AG10803 (cell line): ENCODE data around the gene BCL11B.

Experiments used
- DNase-seq: peaks from one replicate; pipeline ENCODE4 v3.0.0; 2010; ENCODE audit warnings: low read depth
- H3K4me3 ChIP-seq: 2 replicates; pipeline ENCODE4 v1.5.1; 2011; ENCODE audit warnings: mild to moderate bottlenecking, low read length, control low read depth
- CTCF ChIP-seq: conservative IDR thresholded peaks from 2 replicates; pipeline ENCODE4 v1.5.1; 2011; ENCODE audit warnings: mild to moderate bottlenecking, low read length, control low read depth, inconsistent platforms

The BCL11B gene

DNA sequence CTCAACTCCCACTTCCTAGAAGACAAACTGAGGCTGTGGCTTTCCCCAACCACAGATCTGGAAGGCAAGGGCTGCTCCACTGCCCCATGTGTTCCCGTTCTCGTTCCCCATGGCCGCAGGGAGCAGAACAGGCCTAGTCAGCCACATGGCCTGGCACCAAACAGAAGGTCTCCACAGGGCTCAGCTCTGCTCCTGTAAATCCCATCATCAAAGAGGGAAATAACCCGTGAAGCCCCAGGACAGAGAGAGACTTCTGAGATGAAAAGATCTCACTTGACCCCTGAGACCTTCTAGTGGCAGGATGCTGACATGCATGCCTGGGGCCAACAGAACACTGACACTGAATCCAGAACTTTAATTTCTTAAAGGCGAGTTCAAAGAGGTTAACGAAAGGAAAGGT, 68.9 kb downstream of the BCL11B start:
- no peak overlapping the region for H3K4me3 ChIP-seq
- no peak for DNase-seq
- TF ChIP-seq CTCF, result no peak

DNA sequence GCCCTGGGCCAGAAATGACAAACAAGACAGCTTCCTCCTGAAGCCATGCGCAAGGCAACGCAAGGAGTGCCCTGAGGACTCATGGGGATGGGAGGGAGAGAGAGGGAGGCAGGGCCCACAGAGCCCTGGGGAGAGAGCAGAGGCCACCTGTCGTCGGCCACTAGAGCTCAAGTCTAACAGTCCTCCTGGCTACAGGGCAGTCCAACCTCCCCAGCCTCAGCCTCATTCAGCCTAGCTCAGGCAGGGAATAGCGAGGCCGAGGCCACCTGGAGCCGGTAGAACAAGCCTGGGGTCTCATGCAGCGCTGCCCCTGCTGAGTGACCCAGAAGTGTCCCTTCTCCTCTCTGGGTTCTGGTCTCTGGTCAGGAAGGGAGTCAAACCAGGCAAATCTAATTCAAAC, 69.5 kb downstream of the BCL11B start:
- TF ChIP-seq CTCF, result no peak
- H3K4me3 ChIP-seq, result no peak overlapping the region
- DNase-seq, result no peak

GRCh38 chr14:99201351-99202073, 70.5 kb downstream of the BCL11B start:
- H3K4me3 ChIP-seq, result no peak overlapping the region
- no peak for DNase-seq

GRCh38 chr14:99200654-99201005, 71.4 kb downstream of the BCL11B start:
- no peak overlapping the region for H3K4me3 ChIP-seq
- DNase-seq, result no peak
- TF ChIP-seq CTCF, result no peak

More at GRCh38 chr14:99201351-99202073, 70.5 kb downstream of the BCL11B start:
- no peak for TF ChIP-seq CTCF

- H3K4me3 ChIP-seq, result no peak overlapping the region
- peak; percentile 36 for TF ChIP-seq CTCF
- DNase-seq, result peak; percentile 20
Measured at GRCh38 chr14:99199846-99200653, 71.9 kb downstream of the BCL11B start.

DNA sequence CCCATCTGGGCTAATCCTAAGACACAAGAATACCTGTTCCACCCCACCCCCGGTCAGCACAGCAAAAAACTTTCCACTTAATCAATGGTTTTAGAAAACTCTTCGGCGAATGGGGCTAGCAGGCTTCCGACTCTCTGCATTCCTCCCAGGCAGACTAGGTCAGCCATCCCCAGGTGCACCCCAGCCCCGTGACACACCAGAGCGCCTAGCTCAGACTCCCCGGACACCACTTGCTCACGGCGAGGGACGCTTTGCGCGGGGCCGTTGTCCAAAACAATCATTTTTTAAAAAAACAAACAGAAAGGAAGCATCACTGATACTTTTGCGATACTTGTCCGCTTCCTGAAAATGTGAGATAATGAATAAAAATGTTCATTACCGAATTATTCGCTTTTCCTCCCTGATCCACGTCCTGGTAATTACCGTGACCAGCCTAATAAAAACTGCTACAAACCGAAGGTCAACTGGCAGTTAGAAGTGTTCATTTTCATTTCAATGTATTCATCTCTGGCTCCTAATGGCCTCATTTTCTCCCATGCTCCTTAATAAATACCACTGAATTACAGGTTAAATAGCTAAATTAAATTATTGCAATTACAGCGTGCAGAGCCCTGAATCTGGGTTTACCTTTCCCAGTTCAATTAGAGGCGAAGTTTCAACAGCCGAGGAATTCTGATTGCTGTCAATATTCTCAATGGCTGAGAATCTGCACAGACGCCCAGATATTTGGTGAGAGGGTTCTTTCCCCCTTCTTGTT, 73.1 kb downstream of the BCL11B start:
- DNase-seq, result no peak
- no peak for TF ChIP-seq CTCF
- H3K4me3 ChIP-seq, result no peak overlapping the region
